Erythroblast (primary cell): ENCODE results near the gene ADAMTS7.

Experiments used
- GATA1 ChIP-seq: IDR thresholded peaks from 2 replicates; pipeline ENCODE4 v1.6.1; 2011; ENCODE audit warnings: low read depth, mild to moderate bottlenecking, control low read depth, low read length, moderate library complexity
- POLR2A ChIP-seq: IDR thresholded peaks from 2 replicates; pipeline ENCODE4 v1.6.1; 2011; ENCODE audit warnings: mild to moderate bottlenecking, low read length

- TF ChIP-seq POLR2A (no peak), GATA1 (no peak)
Observed at GRCh38 chr15:78727561-78727960, 83.7 kb downstream of the ADAMTS7 start.
